ENCODE data around the gene GORASP2.

The GORASP2 gene

DNA sequence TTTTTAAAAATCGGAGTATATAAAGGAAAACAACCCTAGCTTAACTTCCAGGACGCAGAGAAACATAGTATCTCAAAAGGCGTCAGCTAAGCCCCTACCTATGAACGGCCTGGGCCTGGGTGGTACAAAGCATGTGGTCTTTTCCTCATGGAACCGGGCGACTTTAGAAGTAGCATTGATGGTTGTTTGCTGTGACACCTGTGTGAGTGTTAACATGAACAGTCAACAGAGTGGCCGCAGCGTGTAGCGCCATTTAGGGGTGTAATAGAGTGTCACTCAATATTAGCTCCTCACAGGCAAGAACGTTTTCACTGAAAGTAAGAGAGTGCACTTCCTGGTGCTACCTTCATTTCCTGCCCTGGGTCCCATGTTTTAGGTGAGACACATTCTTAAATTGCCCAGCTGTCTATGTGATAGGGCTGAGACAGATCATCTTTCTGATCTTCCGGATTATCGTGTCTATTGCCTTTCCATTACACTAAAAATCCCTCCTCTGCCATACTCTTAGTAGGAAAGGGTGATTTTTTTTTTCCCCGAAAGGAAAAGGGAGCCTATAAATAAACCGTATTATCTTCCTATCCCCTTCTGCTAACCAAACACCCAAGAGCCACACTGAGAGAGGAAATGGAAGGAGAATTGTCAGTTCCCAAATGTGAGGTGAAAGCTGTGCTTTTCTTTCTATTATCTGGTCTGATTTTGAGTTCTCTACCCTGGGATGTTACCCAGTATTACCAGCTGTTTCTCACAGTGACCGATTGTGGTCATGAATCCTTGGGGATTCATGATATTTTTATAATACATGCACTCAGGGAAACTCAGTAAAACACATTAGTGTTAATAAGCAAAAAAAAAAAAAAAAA is 1.3 kb downstream of the GORASP2 start:
- CTCF ChIA-PET: interaction anchor here (1.0 to 4.0 kb wide), 9 partner anchors 13 to 503 kb away, joined by 3 to 14 read pairs (median 9); partner anchors contain the start of genes DCAF17, METTL8 and TLK1
- H3K4me3 Mint-ChIP-seq: peak overlapping the region; percentile 94
- peaks cover 24% of the 10 kb centered on the region for H3K36me3 Mint-ChIP-seq
- H3K9me3 Mint-ChIP-seq: peaks cover 7% of the 10 kb centered on the region
- peak overlapping the region; percentile 97 for H3K27ac Mint-ChIP-seq
- peaks cover 6% of the 10 kb centered on the region for H3K27me3 Mint-ChIP-seq
- DNase-seq: peak; percentile 77
- peaks cover 45% of the 10 kb centered on the region for H3K4me1 Mint-ChIP-seq

GRCh38 chr2:170930991-170931266 is 1.9 kb downstream of the GORASP2 start:
- Mint-ChIP-seq H3K9me3 (peaks cover 6% of the 10 kb centered on the region), H3K4me1 (peaks cover 49% of the 10 kb centered on the region), H3K36me3 (peaks cover 29% of the 10 kb centered on the region), H3K4me3 (peak overlapping the region; percentile 94), H3K27me3 (peaks cover 6% of the 10 kb centered on the region), H3K27ac (peak overlapping the region; percentile 97)
- no peak for DNase-seq
- CTCF ChIA-PET: interaction anchor here (1.0 to 4.0 kb wide), 5 partner anchors 13 to 503 kb away, joined by 3 to 14 read pairs (median 8); partner anchors contain the start of genes DCAF17, METTL8 and TLK1

GRCh38 chr2:170932166-170932565 is 3.1 kb downstream of the GORASP2 start:
- CTCF ChIA-PET: interaction anchor here (0.7 to 4.0 kb wide), 4 partner anchors 12 to 501 kb away, joined by 3 to 14 read pairs (median 4); partner anchors contain the start of genes DCAF17 and METTL8
- no peaks in the 10 kb centered on the region for H3K27me3 Mint-ChIP-seq
- H3K4me1 Mint-ChIP-seq: peaks cover 45% of the 10 kb centered on the region
- H3K4me3 Mint-ChIP-seq: no peak overlapping the region
- DNase-seq: no peak
- H3K27ac Mint-ChIP-seq: no peak overlapping the region
- peaks cover 24% of the 10 kb centered on the region for H3K36me3 Mint-ChIP-seq
- peaks cover 6% of the 10 kb centered on the region for H3K9me3 Mint-ChIP-seq

DNA sequence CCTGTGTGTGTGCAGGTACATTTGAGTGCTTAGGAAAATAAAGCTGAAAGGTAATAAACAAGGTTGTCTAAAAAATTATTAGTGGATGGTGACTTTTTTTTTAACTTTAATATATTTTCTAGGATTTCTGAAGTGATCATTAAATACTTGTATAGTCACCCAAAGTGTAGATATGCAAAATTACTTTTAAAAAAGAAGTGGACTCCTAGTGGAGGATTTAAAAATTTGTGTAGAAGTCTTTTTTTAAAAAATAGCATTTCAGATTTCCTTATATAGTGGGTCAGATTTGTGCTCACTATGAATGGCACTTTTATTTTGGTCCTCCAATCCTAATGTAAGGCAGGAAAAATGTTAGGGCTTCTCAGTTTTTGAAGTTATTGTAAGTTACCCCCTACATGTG is 3.9 kb downstream of the GORASP2 start:
- H3K36me3 Mint-ChIP-seq: peaks cover 24% of the 10 kb centered on the region
- no peak for DNase-seq
- no peaks in the 10 kb centered on the region for H3K27me3 Mint-ChIP-seq
- H3K4me3 Mint-ChIP-seq: no peak overlapping the region
- CTCF ChIA-PET: interaction anchor here (0.7 kb wide), 1 partner anchor 14 kb away, joined by 3 read pairs; no protein-coding TSS in a partner anchor
- peaks cover 43% of the 10 kb centered on the region for H3K4me1 Mint-ChIP-seq
- H3K9me3 Mint-ChIP-seq: peaks cover 4% of the 10 kb centered on the region
- H3K27ac Mint-ChIP-seq: no peak overlapping the region

DNA sequence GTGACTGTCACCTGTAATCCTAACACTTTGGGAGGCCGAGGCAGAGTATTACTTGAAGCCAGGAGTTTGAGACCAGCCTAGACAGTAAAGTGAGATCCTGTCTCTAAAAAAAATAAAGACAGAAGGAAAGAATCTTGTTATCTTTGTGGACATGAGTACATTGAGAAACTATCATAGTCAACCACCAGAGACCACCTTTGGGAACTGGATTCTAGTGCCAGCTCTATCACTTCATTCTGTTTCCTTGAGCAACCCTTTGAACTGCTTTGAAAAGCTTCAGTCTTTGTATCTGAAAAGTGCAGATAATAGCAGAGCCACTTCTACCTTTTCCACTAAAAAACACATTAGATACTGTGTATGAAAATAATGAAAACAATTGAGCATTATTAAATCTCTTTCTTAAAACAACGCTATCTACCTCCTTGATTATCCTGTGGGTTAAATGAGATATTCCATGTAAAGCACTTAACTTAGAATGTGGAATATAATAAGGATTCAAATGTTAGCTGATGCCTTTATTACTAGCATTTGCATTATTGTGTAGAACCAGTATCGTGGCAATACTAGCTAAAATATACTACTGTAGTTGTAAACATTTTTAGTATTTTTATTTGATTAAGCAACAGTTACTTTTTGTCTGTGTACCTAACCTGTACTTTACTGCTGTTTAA is 8.8 kb downstream of the GORASP2 start:
- CTCF ChIA-PET: interaction anchor here (0.6 to 1.0 kb wide), 2 partner anchors 9 to 63 kb away, joined by 4 read pairs; no protein-coding TSS in a partner anchor
- peaks cover 33% of the 10 kb centered on the region for H3K36me3 Mint-ChIP-seq
- no peak overlapping the region for H3K27ac Mint-ChIP-seq
- H3K27me3 Mint-ChIP-seq: no peaks in the 10 kb centered on the region
- H3K4me3 Mint-ChIP-seq: no peak overlapping the region
- H3K4me1 Mint-ChIP-seq: peaks cover 28% of the 10 kb centered on the region
- no peak for DNase-seq
- no peaks in the 10 kb centered on the region for H3K9me3 Mint-ChIP-seq

DNA sequence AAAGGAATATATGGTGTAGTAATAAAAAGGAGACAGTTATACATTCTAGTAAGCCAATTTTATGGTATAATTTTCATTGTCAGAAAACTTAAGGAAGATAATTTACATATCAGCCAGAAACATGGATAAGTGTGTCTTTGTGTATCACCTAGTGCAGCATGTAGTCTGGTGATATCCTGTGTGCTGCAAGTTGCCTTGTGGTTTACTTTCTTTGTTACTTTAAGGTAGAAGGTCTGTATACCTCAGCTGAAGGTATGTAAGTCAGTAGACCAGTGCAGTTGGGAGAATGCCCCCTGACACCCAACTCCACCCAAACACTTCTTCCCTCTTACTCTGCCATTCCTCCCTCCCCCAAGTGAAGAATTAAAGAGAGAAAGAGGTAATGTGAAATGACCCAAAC is 11.0 kb downstream of the GORASP2 start:
- no peaks in the 10 kb centered on the region for H3K9me3 Mint-ChIP-seq
- no peak for DNase-seq
- no peaks in the 10 kb centered on the region for H3K27me3 Mint-ChIP-seq
- CTCF ChIA-PET: no interaction called here
- no peak overlapping the region for H3K4me3 Mint-ChIP-seq
- H3K4me1 Mint-ChIP-seq: peaks cover 19% of the 10 kb centered on the region
- H3K36me3 Mint-ChIP-seq: peaks cover 27% of the 10 kb centered on the region
- no peak overlapping the region for H3K27ac Mint-ChIP-seq

GRCh38 chr2:170942615-170943014 is 13.6 kb downstream of the GORASP2 start:
- no peak for DNase-seq
- H3K36me3 Mint-ChIP-seq: peaks cover 18% of the 10 kb centered on the region
- H3K27me3 Mint-ChIP-seq: no peaks in the 10 kb centered on the region
- CTCF ChIA-PET: interaction anchor here (1.9 kb wide), 1 partner anchor 13 kb away, joined by 8 read pairs; the partner anchor contains the start of gene GORASP2
- no peak overlapping the region for H3K4me3 Mint-ChIP-seq
- H3K27ac Mint-ChIP-seq: no peak overlapping the region
- H3K4me1 Mint-ChIP-seq: peaks cover 15% of the 10 kb centered on the region
- H3K9me3 Mint-ChIP-seq: no peaks in the 10 kb centered on the region

DNA sequence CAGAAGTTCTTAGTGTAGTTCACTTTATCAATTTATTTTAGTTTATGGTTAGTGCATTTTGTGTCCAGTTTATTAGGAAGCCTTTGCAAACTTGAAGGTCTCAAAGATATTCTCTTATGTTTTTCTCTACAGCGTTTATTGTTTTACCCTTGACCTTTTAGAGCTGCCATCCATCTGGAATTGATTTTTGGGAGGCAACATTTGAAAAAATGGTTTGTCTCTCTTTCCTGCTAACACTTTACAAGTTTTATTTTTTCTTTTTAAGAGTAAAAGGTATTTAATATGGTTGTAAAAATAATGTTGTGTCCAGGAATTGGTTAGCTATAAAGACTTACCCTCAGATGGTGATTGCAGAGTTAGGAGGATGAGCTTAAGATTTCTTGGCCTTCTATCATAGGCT is 14.0 kb downstream of the GORASP2 start:
- Mint-ChIP-seq H3K9me3 (no peaks in the 10 kb centered on the region), H3K27me3 (no peaks in the 10 kb centered on the region), H3K4me1 (peaks cover 15% of the 10 kb centered on the region), H3K36me3 (peaks cover 17% of the 10 kb centered on the region), H3K27ac (no peak overlapping the region), H3K4me3 (no peak overlapping the region)
- CTCF ChIA-PET: interaction anchor here (1.9 kb wide), 1 partner anchor 14 kb away, joined by 8 read pairs; the partner anchor contains the start of gene GORASP2
- DNase-seq: no peak

GRCh38 chr2:170943596-170943995 is 14.5 kb downstream of the GORASP2 start:
- CTCF ChIA-PET: interaction anchor here (1.9 kb wide), 1 partner anchor 14 kb away, joined by 8 read pairs; the partner anchor contains the start of gene GORASP2
- H3K4me3 Mint-ChIP-seq: no peak overlapping the region
- H3K4me1 Mint-ChIP-seq: peaks cover 15% of the 10 kb centered on the region
- no peaks in the 10 kb centered on the region for H3K9me3 Mint-ChIP-seq
- H3K36me3 Mint-ChIP-seq: peaks cover 12% of the 10 kb centered on the region
- DNase-seq: no peak
- no peak overlapping the region for H3K27ac Mint-ChIP-seq
- no peaks in the 10 kb centered on the region for H3K27me3 Mint-ChIP-seq

GRCh38 chr2:170944545-170944944 is 15.5 kb downstream of the GORASP2 start:
- CTCF ChIA-PET: interaction anchor here (0.6 to 1.9 kb wide), 3 partner anchors 12 to 28 kb away, joined by 4 to 8 read pairs (median 6); partner anchors contain the start of gene GORASP2
- Mint-ChIP-seq H3K4me3 (no peak overlapping the region), H3K27me3 (no peaks in the 10 kb centered on the region), H3K36me3 (peaks cover 14% of the 10 kb centered on the region), H3K4me1 (peaks cover 14% of the 10 kb centered on the region), H3K9me3 (no peaks in the 10 kb centered on the region), H3K27ac (no peak overlapping the region)
- no peak for DNase-seq

- CTCF ChIA-PET: no interaction called here
- H3K4me1 Mint-ChIP-seq: no peaks in the 10 kb centered on the region
- no peak overlapping the region for H3K27ac Mint-ChIP-seq
- H3K27me3 Mint-ChIP-seq: no peaks in the 10 kb centered on the region
- H3K4me3 Mint-ChIP-seq: no peak overlapping the region
- DNase-seq: no peak
- H3K36me3 Mint-ChIP-seq: peaks cover 38% of the 10 kb centered on the region
- no peaks in the 10 kb centered on the region for H3K9me3 Mint-ChIP-seq
These were observed 20.4 kb downstream of the GORASP2 start for GRCh38 chr2:170949415-170949814.

GRCh38 chr2:170950221-170950761 is 21.2 kb downstream of the GORASP2 start:
- no peak for DNase-seq
- no peak overlapping the region for H3K4me3 Mint-ChIP-seq
- peaks cover 47% of the 10 kb centered on the region for H3K36me3 Mint-ChIP-seq
- H3K9me3 Mint-ChIP-seq: no peaks in the 10 kb centered on the region
- H3K27me3 Mint-ChIP-seq: no peaks in the 10 kb centered on the region
- no peaks in the 10 kb centered on the region for H3K4me1 Mint-ChIP-seq
- no peak overlapping the region for H3K27ac Mint-ChIP-seq
- CTCF ChIA-PET: no interaction called here

DNA sequence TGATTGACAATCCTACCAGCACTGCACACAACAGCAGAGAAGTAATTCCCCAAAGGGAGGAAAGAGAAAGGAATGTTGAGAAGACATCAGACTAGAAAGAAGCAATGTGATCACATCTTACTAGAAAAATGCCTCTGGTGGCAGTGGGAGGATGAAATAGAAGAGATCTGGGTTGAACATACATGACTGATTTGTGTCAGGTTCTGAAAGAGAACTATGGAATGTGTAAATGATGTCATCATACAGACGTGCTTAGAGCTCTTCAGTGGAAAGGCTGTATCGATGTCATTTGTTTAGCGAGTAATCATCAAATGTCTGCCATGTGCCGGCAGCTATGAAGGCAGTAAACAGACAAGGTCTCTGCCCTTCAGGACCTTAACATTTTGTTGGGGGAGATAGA is 24.9 kb downstream of the GORASP2 start:
- DNase-seq: no peak
- Mint-ChIP-seq H3K27me3 (no peaks in the 10 kb centered on the region), H3K4me1 (no peaks in the 10 kb centered on the region), H3K4me3 (no peak overlapping the region), H3K36me3 (peaks cover 61% of the 10 kb centered on the region), H3K9me3 (no peaks in the 10 kb centered on the region), H3K27ac (no peak overlapping the region)
- CTCF ChIA-PET: interaction anchor here (0.7 kb wide), 1 partner anchor 68 kb away, joined by 3 read pairs; no protein-coding TSS in a partner anchor

DNA sequence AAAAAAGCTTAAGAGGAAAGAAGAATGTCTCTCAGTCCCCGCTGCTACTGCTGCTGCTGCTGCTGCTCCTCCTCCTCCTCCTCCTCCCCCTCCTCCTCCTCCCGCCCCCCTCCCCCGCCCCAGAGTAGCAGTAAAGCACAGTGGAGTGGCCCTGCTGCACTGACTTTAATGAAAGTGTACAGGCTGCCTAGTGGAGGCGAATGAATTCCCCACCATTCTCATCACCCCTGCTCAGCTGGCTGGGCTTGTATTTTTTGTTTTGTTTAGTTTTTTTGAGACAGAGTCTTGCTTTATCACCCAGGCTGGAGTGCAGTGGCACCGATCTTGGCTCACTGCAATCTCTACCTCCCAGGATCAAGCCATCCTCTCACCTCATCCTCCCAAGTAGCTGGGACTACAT is 34.3 kb downstream of the GORASP2 start:
- DNase-seq: no peak
- peaks cover 59% of the 10 kb centered on the region for H3K36me3 Mint-ChIP-seq
- H3K4me1 Mint-ChIP-seq: no peaks in the 10 kb centered on the region
- H3K9me3 Mint-ChIP-seq: no peaks in the 10 kb centered on the region
- peak overlapping the region; percentile 33 for H3K27ac Mint-ChIP-seq
- H3K4me3 Mint-ChIP-seq: no peak overlapping the region
- H3K27me3 Mint-ChIP-seq: no peaks in the 10 kb centered on the region
- CTCF ChIA-PET: interaction anchor here (0.7 to 1.0 kb wide), 3 partner anchors 27 to 465 kb away, joined by 3 to 5 read pairs (median 3); partner anchors contain the start of gene GORASP2

Data from activated naive CD4-positive, alpha-beta T cell treated with anti-CD3 and anti-CD28 coated beads, Interleukin-2, amount 10 ng/mL, durations not matched to agents 7 days and 5 days (primary cell).